HL-60/S4 (cell line): ENCODE results near the gene HAT1.

Experiments used
- in situ Hi-C: fragments of 300-500 bp; cut with MboI; formaldehyde crosslinking; loops from 2 replicates; pipeline ENCODE4 v1.14.3; 2022; ENCODE audit warnings: low sequenced_read_pairs

HAT1 gene

GRCh38 chr2:171919453-171919852, 2.8 kb upstream of the HAT1 start:
- in situ Hi-C loops = no loop called here

GRCh38 chr2:171921970-171922229, 361 bp upstream of the HAT1 start:
- in situ Hi-C loops = no loop called here

GRCh38 chr2:171923206-171923605, 945 bp downstream of the HAT1 start:
- in situ Hi-C loops = no loop called here

- in situ Hi-C loops = no loop called here
Measured at GRCh38 chr2:171924170-171924942, 2.1 kb downstream of the HAT1 start.

GRCh38 chr2:171930385-171930784, 8.1 kb downstream of the HAT1 start:
- in situ Hi-C loops = no loop called here

GRCh38 chr2:171939058-171939742, 16.9 kb downstream of the HAT1 start:
- in situ Hi-C loops = no loop called here

- in situ Hi-C loops = no loop called here
Measured at GRCh38 chr2:171939743-171940071, 17.4 kb downstream of the HAT1 start.

GRCh38 chr2:171941316-171941699, 19.0 kb downstream of the HAT1 start:
- in situ Hi-C loops = no loop called here

GRCh38 chr2:171943869-171944268, 21.6 kb downstream of the HAT1 start:
- in situ Hi-C loops = no loop called here

GRCh38 chr2:171952276-171952675, 30.0 kb downstream of the HAT1 start:
- in situ Hi-C loops = no loop called here

- in situ Hi-C loops = no loop called here
Measured at GRCh38 chr2:171952748-171953147, 30.5 kb downstream of the HAT1 start.

- in situ Hi-C loops = no loop called here
Measured at GRCh38 chr2:171956135-171956825, 34.0 kb downstream of the HAT1 start.

GRCh38 chr2:171957061-171957460, 34.8 kb downstream of the HAT1 start:
- in situ Hi-C loops = no loop called here

GRCh38 chr2:171958475-171958874, 36.2 kb downstream of the HAT1 start:
- in situ Hi-C loops = no loop called here

GRCh38 chr2:171959998-171960397, 37.7 kb downstream of the HAT1 start:
- in situ Hi-C loops = no loop called here

GRCh38 chr2:171960570-171960969, 38.3 kb downstream of the HAT1 start:
- in situ Hi-C loops = no loop called here

- in situ Hi-C loops = no loop called here
Measured at GRCh38 chr2:171963198-171963597, 40.9 kb downstream of the HAT1 start.

GRCh38 chr2:171964308-171964707, 42.0 kb downstream of the HAT1 start:
- in situ Hi-C loops = no loop called here

- in situ Hi-C loops = no loop called here
Measured at GRCh38 chr2:171965238-171965637, 43.0 kb downstream of the HAT1 start.

GRCh38 chr2:171965661-171966060, 43.4 kb downstream of the HAT1 start:
- in situ Hi-C loops = no loop called here

- in situ Hi-C loops = no loop called here
Measured at GRCh38 chr2:171966235-171966634, 44.0 kb downstream of the HAT1 start.

GRCh38 chr2:171966688-171967087, 44.4 kb downstream of the HAT1 start:
- in situ Hi-C loops = no loop called here
